Activated T-cell treated with anti-CD3 and anti-CD28 coated beads, Interleukin-2, amount 50 U/mL, for 72 hours (primary cell): ENCODE data around the gene ERFE. TPM values are rescaled to one million over a fixed set of nuclear protein-coding genes. Genes with fewer than 3 reads are reported as not detected.

ENCODE experiments used
- total RNA-seq, 2 donors: library from RNA; stranded (reverse); gene quantifications; one replicate each; pipeline ENCODE4 v1.2.3, GENCODE V29; 2022

The ERFE gene
- total RNA-seq, 2 donors from 2014 or later, result 0.60 to 0.88 TPM

Other genes starting within 250 kb of the ERFE start
- gene UBE2F, start 192.0 kb upstream of the ERFE start, total RNA-seq, result 10 to 100 TPM; 73.6 to 81.7 TPM
- 10 to 100 TPM; 36.3 to 38.2 TPM for gene SCLY, start 98.0 kb upstream of the ERFE start, total RNA-seq
- gene ESPNL, start 58.6 kb upstream of the ERFE start, total RNA-seq, result under 1 TPM; 0.07 to 0.19 TPM
- not detected for gene KLHL30, start 20.3 kb upstream of the ERFE start, total RNA-seq
- 10 to 100 TPM; 53.2 to 55.5 TPM for gene ILKAP, start 44.7 kb downstream of the ERFE start, total RNA-seq
- gene HES6, start 81.1 kb downstream of the ERFE start, total RNA-seq, result 1 to 10 TPM; 1.6 to 2.0 TPM
- gene PER2, start 129.6 kb downstream of the ERFE start, total RNA-seq, result 10 to 100 TPM in 1 of 2 donors, 1 to 10 TPM in 1; 8.9 to 12.4 TPM
- 10 to 100 TPM in 1 of 2 donors, 1 to 10 TPM in 1; 7.0 to 13.1 TPM for gene TRAF3IP1, start 161.5 kb downstream of the ERFE start, total RNA-seq